Activated naive CD8-positive, alpha-beta T cell treated with anti-CD3 and anti-CD28 coated beads, Interleukin-2, amount 10 ng/mL, durations not matched to agents 7 days and 5 days (primary cell): ENCODE results near the gene GUCY2C. TPM values are rescaled to one million over a fixed set of nuclear protein-coding genes. Genes with fewer than 3 reads are reported as not detected.

Experiments
- ATAC-seq: fragments of 150-1000 bp; cut with Tn5 transposase; one replicate; pipeline ENCODE4 v1.10.0; 2021; ENCODE audit warnings: low read depth, moderate library complexity
- POLR2A ChIA-PET: fragments of 350-600 bp; sonication (Branson Sonifier 250); formaldehyde crosslinking; loops from one replicate; lab custom pipeline; 2021; ENCODE audit warnings: antibody characterized with exemption; lab: Charles Lee
- DNase-seq: peaks from one replicate; pipeline ENCODE4 v3.0.0; 2021
- H3K27ac Mint-ChIP-seq: one replicate; pipeline ENCODE4 v1.8.0; 2022; ENCODE audit warnings: mild to moderate bottlenecking, mixed read lengths
- H3K27me3 Mint-ChIP-seq: one replicate; pipeline ENCODE4 v1.8.0; 2022; ENCODE audit warnings: mild to moderate bottlenecking, moderate library complexity, mixed read lengths
- H3K36me3 Mint-ChIP-seq: one replicate; pipeline ENCODE4 v1.8.0; 2021; ENCODE audit warnings: mild to moderate bottlenecking, mixed read lengths
- H3K4me1 Mint-ChIP-seq: one replicate; pipeline ENCODE4 v1.8.0; 2021; ENCODE audit warnings: mixed read lengths
- H3K4me3 Mint-ChIP-seq: one replicate; pipeline ENCODE4 v1.8.0; 2022; ENCODE audit warnings: mild to moderate bottlenecking, moderate library complexity, mixed read lengths
- H3K9me3 Mint-ChIP-seq: one replicate; pipeline ENCODE4 v1.8.0; 2021; ENCODE audit warnings: mixed read lengths
- total RNA-seq, 2 experiments: library from RNA; stranded (reverse); gene quantifications; one replicate each; pipeline ENCODE4 v1.2.3, GENCODE V29; 2021

The GUCY2C gene
- total RNA-seq, 2 experiments from 2014 or later = not detected

DNA sequence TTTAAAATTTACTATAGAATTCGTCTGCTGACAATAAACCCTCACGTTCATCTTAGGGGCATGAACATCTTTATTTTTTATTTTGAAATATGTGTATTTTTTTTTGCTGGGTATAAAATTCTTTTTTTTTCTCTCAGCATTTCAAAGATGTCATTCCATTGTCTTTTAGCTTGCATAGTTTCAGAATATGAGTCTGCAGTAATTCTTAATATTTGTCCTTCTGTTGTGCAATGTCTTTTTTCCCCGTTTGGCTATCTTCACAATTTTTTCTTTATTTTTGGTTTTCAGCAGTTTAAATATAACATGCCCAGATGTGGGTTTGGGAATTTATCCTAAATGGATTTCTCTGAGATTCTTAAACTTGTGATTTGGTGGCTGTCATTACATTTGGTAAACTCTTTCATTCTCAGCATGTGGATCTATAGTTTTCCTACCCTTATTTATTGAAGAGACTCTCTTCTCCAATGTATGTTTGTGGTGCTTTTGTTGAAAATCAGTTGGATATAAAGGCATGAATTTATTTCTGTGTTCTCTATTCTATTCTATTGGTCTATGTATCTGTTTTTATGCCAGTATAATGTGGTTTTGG lies 90.9 kb downstream of the GUCY2C start:
- H3K36me3 Mint-ChIP-seq = peaks cover 6% of the 10 kb centered on the region
- POLR2A ChIA-PET = no interaction called here
- H3K4me1 Mint-ChIP-seq = no peaks in the 10 kb centered on the region
- H3K4me3 Mint-ChIP-seq = no peak overlapping the region
- no peak overlapping the region for H3K27ac Mint-ChIP-seq
- H3K9me3 Mint-ChIP-seq = peaks cover 32% of the 10 kb centered on the region
- DNase-seq (no peak), ATAC-seq (no peak)
- H3K27me3 Mint-ChIP-seq = peaks cover 23% of the 10 kb centered on the region

DNA sequence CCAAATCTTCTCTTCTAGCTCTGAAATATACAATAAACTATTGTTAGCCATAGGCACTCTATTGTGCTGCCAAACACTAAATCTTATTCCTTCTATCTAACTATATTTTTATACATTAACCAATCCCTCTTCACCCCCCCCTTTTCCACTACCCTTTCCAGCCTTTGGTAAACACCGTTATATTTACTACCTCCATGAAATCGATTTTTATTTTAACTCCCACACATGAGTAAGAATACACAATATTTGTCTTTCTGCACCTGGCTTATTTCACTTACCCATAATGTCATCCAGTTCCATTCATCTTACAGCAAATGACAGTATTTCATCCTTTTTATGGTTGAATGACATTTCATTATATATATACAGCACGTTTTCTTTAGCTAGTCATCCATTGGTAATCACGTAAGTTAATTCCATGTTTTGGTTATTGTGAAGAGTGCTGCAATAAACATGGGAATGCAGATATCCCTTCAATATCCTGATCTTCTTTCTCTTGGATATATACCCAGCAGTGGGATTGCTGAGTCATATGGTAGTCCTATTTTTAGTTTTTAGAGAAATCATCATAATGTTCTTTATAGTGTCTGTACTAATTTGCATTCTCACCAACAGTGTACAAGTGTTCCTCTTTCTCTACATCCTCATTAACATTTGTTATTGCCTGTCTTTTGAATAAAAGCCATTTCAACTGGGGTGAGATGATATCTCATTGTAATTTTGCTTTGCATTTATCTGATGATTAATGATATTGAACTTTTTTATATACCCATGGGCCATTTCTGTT lies 94.5 kb downstream of the GUCY2C start:
- Mint-ChIP-seq H3K4me3 (no peak overlapping the region), H3K36me3 (peaks cover 7% of the 10 kb centered on the region), H3K27ac (no peak overlapping the region), H3K9me3 (peaks cover 29% of the 10 kb centered on the region), H3K27me3 (peaks cover 15% of the 10 kb centered on the region), H3K4me1 (no peaks in the 10 kb centered on the region)
- DNase-seq (no peak), ATAC-seq (no peak)
- POLR2A ChIA-PET = no interaction called here

DNA sequence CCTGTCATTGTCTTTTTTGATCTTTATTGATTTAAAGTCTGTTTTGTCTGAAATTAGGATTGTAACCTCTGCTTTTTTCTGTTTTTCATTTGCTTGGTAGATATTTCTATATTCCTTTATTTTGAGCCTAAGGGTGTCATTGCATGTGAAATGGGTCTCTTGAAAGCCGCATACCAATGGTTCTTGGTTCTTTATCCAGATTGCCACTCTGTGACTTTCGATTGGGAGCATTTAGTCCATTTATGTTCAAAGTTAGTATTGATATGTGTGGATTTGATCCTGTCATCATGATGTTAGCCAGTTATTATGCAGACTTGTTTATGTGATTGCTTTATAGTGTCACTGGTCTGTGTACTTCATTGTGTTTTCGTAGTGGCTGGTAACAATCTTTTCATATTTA lies 98.9 kb downstream of the GUCY2C start:
- Mint-ChIP-seq H3K4me1 (no peaks in the 10 kb centered on the region), H3K4me3 (no peak overlapping the region), H3K9me3 (peaks cover 10% of the 10 kb centered on the region), H3K27ac (no peak overlapping the region), H3K27me3 (peaks cover 3% of the 10 kb centered on the region), H3K36me3 (peaks cover 2% of the 10 kb centered on the region)
- POLR2A ChIA-PET = no interaction called here
- no peak for DNase-seq
- ATAC-seq = no peak

DNA sequence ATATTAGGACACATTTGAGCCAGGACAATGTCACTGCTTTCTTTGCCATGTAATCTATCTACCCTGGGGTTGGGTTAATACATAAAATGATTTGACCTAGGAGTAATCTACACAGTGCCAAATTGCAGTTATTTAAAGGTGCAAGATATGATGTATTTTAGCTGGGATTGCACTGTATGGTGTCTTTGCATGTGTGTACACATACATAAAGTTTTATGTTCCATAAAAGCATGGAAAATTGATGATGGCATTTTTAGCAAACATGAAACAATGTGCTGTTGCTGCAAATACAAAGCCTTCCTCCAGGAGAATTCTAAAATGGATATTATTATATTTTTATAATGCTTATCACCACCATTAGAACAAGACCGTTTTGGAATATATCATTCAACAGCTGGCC lies 104.7 kb downstream of the GUCY2C start:
- Mint-ChIP-seq H3K4me3 (no peak overlapping the region), H3K27ac (no peak overlapping the region), H3K9me3 (no peaks in the 10 kb centered on the region), H3K27me3 (no peaks in the 10 kb centered on the region), H3K4me1 (no peaks in the 10 kb centered on the region), H3K36me3 (no peaks in the 10 kb centered on the region)
- POLR2A ChIA-PET = no interaction called here
- ATAC-seq (no peak), DNase-seq (no peak)

DNA sequence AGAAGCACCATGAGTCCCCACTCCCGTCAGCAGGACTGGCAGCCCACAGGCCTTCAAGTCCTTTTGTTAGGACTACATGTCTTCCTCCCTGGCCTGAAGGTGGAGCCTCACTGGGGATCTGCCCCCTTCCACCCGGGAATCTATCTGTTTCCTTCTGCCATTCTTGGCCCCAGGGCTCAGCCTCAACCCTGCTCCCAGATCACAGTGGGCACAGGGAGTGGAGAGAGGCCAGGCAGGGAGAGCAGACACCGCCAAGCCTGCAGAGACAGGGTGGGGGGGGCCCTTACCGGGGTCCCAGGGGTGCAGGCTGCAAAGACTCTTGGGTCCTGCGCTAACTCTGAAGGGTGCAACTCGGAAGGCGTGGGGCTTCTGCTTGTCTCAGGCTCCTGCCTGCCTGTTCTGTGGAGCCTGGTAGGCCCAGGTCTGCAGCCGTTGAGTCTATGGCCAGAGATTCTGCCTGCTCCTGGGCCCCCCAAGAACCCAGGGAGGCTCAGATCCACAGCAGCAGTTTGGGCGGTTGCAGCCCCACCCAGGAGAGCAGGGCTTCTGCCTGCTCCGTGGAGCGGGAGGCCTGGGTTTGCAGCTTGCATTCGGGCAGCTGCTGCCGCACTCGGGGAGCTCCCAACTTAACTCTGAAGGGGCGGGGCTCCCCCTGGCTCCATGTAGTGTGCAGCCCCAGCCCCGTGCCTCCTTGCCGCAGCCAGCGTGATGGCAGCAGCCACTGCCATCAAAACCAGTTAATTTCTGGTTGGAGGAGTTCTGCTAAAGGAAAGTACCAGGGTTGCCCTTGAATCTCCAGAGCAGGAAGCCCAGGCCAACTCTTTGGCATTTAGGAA lies 107.0 kb downstream of the GUCY2C start:
- no peaks in the 10 kb centered on the region for H3K4me1 Mint-ChIP-seq
- no peak for ATAC-seq
- POLR2A ChIA-PET = no interaction called here

DNA sequence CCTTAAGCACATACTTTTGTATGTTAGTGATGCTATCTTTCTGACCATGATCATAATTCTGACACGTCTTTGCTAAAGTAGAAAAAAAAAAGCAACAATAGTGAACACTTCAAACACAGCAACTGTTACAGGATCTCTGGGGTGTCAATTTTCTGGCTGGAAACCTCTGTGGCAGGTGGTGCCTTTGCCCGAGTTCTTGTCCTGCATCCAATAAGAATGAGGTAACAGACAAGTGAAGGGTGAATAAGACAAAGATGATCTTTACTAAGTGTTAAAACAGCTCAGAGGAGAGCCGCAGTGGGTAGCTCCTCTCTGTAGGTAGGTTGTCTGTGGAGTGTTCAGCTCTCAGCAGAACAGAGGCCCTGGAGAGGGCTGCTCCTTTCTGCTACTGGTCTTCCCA lies 107.8 kb downstream of the GUCY2C start:
- ATAC-seq (no peak), DNase-seq (no peak)
- Mint-ChIP-seq H3K9me3 (no peaks in the 10 kb centered on the region), H3K36me3 (no peaks in the 10 kb centered on the region), H3K4me3 (no peak overlapping the region), H3K27me3 (no peaks in the 10 kb centered on the region), H3K4me1 (no peaks in the 10 kb centered on the region), H3K27ac (no peak overlapping the region)
- POLR2A ChIA-PET = no interaction called here

More for the DNA sequence above, 107.0 kb downstream of the GUCY2C start:
- H3K4me3 Mint-ChIP-seq = no peak overlapping the region
- no peaks in the 10 kb centered on the region for H3K36me3 Mint-ChIP-seq
- H3K27me3 Mint-ChIP-seq = no peaks in the 10 kb centered on the region
- no peaks in the 10 kb centered on the region for H3K9me3 Mint-ChIP-seq
- no peak for DNase-seq
- H3K27ac Mint-ChIP-seq = no peak overlapping the region

DNA sequence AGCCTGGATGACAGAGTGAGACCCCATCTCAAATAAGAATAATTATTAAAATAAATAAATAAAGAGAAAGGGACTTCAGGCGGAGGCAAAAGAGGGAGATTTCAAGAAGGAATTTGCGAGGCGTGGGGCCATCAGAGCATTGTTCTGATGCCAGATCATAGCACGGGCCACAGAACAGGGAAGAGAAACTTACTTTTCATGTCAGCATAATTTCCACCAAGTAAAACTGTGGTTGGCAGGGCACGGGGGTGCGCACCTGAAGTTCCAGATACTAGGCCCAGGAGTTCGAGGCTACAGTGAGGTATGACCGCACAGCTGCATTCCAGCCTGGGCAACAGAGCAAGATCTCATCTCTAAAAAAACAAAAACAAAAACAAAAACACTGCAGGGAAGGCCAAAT lies 117.8 kb downstream of the GUCY2C start:
- H3K4me1 Mint-ChIP-seq = peaks cover 7% of the 10 kb centered on the region
- H3K27me3 Mint-ChIP-seq = peaks cover 9% of the 10 kb centered on the region
- no peaks in the 10 kb centered on the region for H3K9me3 Mint-ChIP-seq
- no peak overlapping the region for H3K27ac Mint-ChIP-seq
- POLR2A ChIA-PET = no interaction called here
- DNase-seq (no peak), ATAC-seq (no peak)
- no peaks in the 10 kb centered on the region for H3K36me3 Mint-ChIP-seq
- H3K4me3 Mint-ChIP-seq = no peak overlapping the region

DNA sequence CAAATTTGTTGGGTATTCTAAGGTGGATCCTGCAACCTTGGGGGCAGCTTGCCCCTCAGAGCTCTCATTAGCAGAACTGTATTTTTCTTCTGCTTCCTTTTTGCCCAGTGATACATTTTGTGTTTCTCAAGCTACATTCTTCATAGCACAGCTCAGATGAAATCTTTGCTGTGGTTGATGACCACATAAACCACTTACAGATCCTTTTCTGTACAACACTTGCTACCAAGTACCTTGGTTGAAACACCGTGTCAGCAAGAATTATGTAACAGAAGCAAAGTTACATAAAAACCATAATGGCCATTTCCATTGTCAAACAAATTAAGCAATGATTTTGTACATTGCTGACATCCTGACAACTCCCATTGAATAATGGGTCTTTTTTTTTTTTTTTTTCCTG lies 119.1 kb downstream of the GUCY2C start:
- no peak overlapping the region for H3K27ac Mint-ChIP-seq
- DNase-seq (no peak), ATAC-seq (peak; percentile 92)

DNA sequence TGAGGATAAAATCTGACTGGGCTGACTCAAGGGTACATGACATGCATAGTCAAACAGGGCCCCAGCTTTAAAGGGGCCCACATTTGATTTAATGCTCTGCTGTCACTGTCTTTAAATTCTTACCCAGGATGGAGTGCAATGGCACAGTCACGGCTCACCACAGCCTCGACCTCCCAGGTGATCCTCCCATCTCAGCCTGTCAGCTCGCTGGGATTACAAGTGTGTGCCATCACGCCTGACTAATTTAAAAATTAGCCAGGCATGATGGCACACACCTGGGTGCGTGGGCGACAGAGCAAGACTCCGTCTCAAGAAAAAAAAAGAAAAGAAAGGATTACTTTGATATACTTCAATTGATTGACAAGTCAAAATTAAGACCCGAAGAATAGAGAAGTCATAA lies 119.5 kb downstream of the GUCY2C start:
- DNase-seq = no peak
- H3K27me3 Mint-ChIP-seq = peaks cover 12% of the 10 kb centered on the region
- H3K4me3 Mint-ChIP-seq = no peak overlapping the region
- ATAC-seq = no peak
- H3K4me1 Mint-ChIP-seq = peaks cover 7% of the 10 kb centered on the region
- POLR2A ChIA-PET = no interaction called here
- H3K27ac Mint-ChIP-seq = no peak overlapping the region
- no peaks in the 10 kb centered on the region for H3K36me3 Mint-ChIP-seq
- no peaks in the 10 kb centered on the region for H3K9me3 Mint-ChIP-seq

More for the DNA sequence above, 119.1 kb downstream of the GUCY2C start:
- H3K9me3 Mint-ChIP-seq = no peaks in the 10 kb centered on the region
- no peaks in the 10 kb centered on the region for H3K36me3 Mint-ChIP-seq
- H3K27me3 Mint-ChIP-seq = peaks cover 9% of the 10 kb centered on the region
- no peak overlapping the region for H3K4me3 Mint-ChIP-seq
- peaks cover 7% of the 10 kb centered on the region for H3K4me1 Mint-ChIP-seq
- POLR2A ChIA-PET = no interaction called here

DNA sequence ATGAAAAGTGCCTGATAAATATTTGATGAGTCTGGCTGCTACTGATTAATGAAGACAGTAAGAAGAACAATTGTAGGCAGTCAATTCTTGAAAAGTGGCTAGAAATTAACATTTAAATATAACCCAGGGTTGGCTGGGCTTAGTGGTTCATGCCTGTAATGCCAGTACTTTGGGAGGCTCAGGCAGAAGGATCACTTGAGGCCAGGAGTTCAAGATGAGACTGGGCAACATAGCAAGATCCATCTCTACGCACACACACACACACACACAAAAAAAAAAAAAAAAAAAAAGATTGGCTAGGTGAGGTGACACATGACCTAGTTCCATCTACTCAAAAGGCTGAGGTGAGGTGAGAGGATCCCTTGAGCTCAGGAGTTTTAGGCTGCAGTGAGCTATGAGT lies 120.8 kb downstream of the GUCY2C start:
- peaks cover 7% of the 10 kb centered on the region for H3K4me1 Mint-ChIP-seq
- ATAC-seq = no peak
- H3K27me3 Mint-ChIP-seq = peaks cover 14% of the 10 kb centered on the region
- no peak overlapping the region for H3K4me3 Mint-ChIP-seq
- POLR2A ChIA-PET = no interaction called here
- DNase-seq = no peak
- no peak overlapping the region for H3K27ac Mint-ChIP-seq
- no peaks in the 10 kb centered on the region for H3K36me3 Mint-ChIP-seq
- H3K9me3 Mint-ChIP-seq = no peaks in the 10 kb centered on the region

DNA sequence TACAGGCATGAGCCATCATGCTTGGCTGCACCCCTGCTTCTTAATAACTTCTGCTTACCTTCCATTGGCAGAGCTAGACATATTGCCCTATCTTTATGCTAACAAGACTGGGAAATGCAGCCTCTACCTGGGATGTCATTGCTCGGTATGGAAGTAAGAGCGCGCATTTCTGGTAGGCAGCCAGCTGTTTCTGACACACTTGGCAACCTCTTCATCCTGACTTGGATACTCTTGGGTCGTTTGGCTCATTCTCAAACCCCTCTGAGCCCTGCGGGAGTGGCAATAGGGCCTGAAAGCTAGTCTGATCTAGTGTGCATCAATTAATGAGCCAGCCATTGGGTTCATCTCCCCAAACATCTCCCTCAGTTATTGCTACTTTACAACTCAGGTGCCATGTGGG lies 123.3 kb downstream of the GUCY2C start:
- H3K4me1 Mint-ChIP-seq = peaks cover 7% of the 10 kb centered on the region
- H3K9me3 Mint-ChIP-seq = no peaks in the 10 kb centered on the region

DNA sequence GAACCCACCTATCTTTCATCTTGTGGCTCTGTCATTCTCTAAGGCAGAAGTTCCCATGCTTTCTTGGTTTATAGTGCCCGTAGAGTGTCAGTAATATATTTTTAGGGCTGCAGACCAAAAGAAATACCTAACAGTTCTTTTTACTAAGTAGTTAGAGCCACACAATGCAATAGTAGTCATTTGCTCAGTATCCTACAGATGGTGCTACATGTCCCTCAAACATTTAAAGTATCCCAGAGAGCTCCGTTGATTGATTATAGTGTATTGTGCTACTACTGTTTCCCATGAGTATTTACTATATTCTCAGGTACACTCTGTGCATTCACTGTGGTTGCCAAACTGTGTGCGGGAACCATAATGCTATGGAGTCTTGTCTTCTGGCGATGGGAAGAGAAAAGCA lies 124.0 kb downstream of the GUCY2C start:
- Mint-ChIP-seq H3K4me3 (no peak overlapping the region), H3K27me3 (peaks cover 29% of the 10 kb centered on the region), H3K4me1 (peaks cover 5% of the 10 kb centered on the region), H3K27ac (no peak overlapping the region), H3K36me3 (no peaks in the 10 kb centered on the region), H3K9me3 (no peaks in the 10 kb centered on the region)
- DNase-seq = no peak
- no peak for ATAC-seq
- POLR2A ChIA-PET = no interaction called here

More for the DNA sequence above, 123.3 kb downstream of the GUCY2C start:
- H3K36me3 Mint-ChIP-seq = no peaks in the 10 kb centered on the region
- ATAC-seq = no peak
- peaks cover 25% of the 10 kb centered on the region for H3K27me3 Mint-ChIP-seq
- no peak overlapping the region for H3K27ac Mint-ChIP-seq
- POLR2A ChIA-PET = no interaction called here
- no peak for DNase-seq
- H3K4me3 Mint-ChIP-seq = no peak overlapping the region

DNA sequence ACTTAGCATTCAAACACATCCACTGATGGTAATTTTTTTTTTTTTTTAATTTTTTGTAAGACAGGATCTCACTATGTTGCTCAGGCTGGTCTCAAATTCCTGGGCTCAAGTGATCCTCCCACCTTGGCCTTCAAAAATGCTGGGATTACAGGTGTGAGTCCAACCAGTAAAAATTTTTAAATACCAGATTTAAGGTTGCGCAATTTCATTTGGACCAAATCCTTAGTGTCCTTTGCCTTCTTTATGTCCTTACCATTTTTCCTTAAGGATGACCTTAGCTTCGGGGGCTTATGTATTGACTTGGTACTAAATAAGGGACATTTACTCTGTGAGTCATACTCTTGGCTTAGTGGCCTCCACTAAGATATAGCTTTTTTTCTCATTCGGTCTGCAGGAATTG lies 124.6 kb downstream of the GUCY2C start:
- no peak for ATAC-seq
- Mint-ChIP-seq H3K4me3 (no peak overlapping the region), H3K36me3 (no peaks in the 10 kb centered on the region), H3K9me3 (no peaks in the 10 kb centered on the region), H3K4me1 (peaks cover 2% of the 10 kb centered on the region), H3K27me3 (peaks cover 33% of the 10 kb centered on the region), H3K27ac (no peak overlapping the region)
- DNase-seq = no peak
- POLR2A ChIA-PET = no interaction called here
